GM10266 (cell line): ENCODE measurements around the gene PRRC1.

Experiments used
- DNase-seq: peaks from one replicate; pipeline ENCODE4 v3.0.0; 2012; ENCODE audit errors: extremely low spot score
- CTCF ChIP-seq: IDR thresholded peaks from 2 replicates; pipeline ENCODE4 v1.5.1; 2012; ENCODE audit warnings: mild to moderate bottlenecking, low read depth; ENCODE audit not compliant: control insufficient read depth, insufficient read depth; ENCODE audit errors: missing control alignments

Gene PRRC1

GRCh38 chr5:127549551-127549950 lies 32.1 kb downstream of the PRRC1 start:
- no peak for TF ChIP-seq CTCF
- no peak for DNase-seq

- no peak for DNase-seq
- TF ChIP-seq CTCF, result no peak
These were observed 33.4 kb downstream of the PRRC1 start for GRCh38 chr5:127550652-127551409.

GRCh38 chr5:127551410-127552041 lies 34.1 kb downstream of the PRRC1 start:
- TF ChIP-seq CTCF, result no peak

GRCh38 chr5:127555826-127556225 lies 38.4 kb downstream of the PRRC1 start:
- DNase-seq, result no peak
- TF ChIP-seq CTCF, result no peak

More at GRCh38 chr5:127551410-127552041, 34.1 kb downstream of the PRRC1 start:
- no peak for DNase-seq

- TF ChIP-seq CTCF, result no peak
- no peak for DNase-seq
These were observed 39.3 kb downstream of the PRRC1 start for GRCh38 chr5:127556609-127557334.

- no peak for DNase-seq
- TF ChIP-seq CTCF, result no peak
These were observed 40.8 kb downstream of the PRRC1 start for GRCh38 chr5:127558273-127558672.

GRCh38 chr5:127561254-127561653 lies 43.8 kb downstream of the PRRC1 start:
- no peak for DNase-seq
- TF ChIP-seq CTCF, result no peak
